Naive thymus-derived CD8-positive, alpha-beta T cell (primary cell): ENCODE data around the gene JAKMIP3. TPM values are rescaled to one million over a fixed set of nuclear protein-coding genes. Genes with fewer than 3 reads are reported as not detected.

Source experiments
- ATAC-seq, 2 donors: fragments of 150-1000 bp; cut with Tn5 transposase in 1 of 2; sonication (Bioruptor Pico), chemical (Tn5 transposase) in 1 of 2; 1 replicate in 1 of 2; 2 replicates in 1 of 2; pipeline ENCODE4 v1.10.0; 2021; ENCODE audit warnings: mild to moderate bottlenecking in 2 of 2, moderate library complexity in 2 of 2
- POLR2A ChIA-PET: fragments of 350-600 bp; sonication (Branson Sonifier 250); formaldehyde crosslinking; loops from one replicate; lab custom pipeline; 2021; ENCODE audit warnings: antibody characterized with exemption; lab: Charles Lee
- DNase-seq, 10 donors: peaks; one replicate each; pipeline versions ENCODE4 v3.0.0 to v3.0.0-alpha.2; 2020 to 2022
- H3K27ac Mint-ChIP-seq, 10 donors: one replicate each; pipeline ENCODE4 v1.8.0; 2020 to 2022; ENCODE audit warnings: mild to moderate bottlenecking in 10 of 10, mixed read lengths in 10 of 10, moderate library complexity in 4 of 10, inconsistent platforms in 1 of 10
- H3K27me3 Mint-ChIP-seq, 5 donors: one replicate each; pipeline ENCODE4 v1.8.0; 2021 to 2022; ENCODE audit warnings: mixed read lengths in 5 of 5
- H3K36me3 Mint-ChIP-seq, 3 donors: one replicate each; pipeline ENCODE4 v1.8.0; 2020 to 2022; ENCODE audit warnings: mixed read lengths in 3 of 3, mild to moderate bottlenecking in 2 of 3, inconsistent platforms in 1 of 3
- H3K4me1 Mint-ChIP-seq, 4 donors: one replicate each; pipeline ENCODE4 v1.8.0; 2021 to 2022; ENCODE audit warnings: mixed read lengths in 4 of 4
- H3K4me3 Mint-ChIP-seq, 10 donors: one replicate each; pipeline ENCODE4 v1.8.0; 2020 to 2022; ENCODE audit warnings: mild to moderate bottlenecking in 10 of 10, mixed read lengths in 10 of 10, moderate library complexity in 6 of 10, inconsistent platforms in 1 of 10
- H3K9me3 Mint-ChIP-seq, 9 donors: one replicate each; pipeline ENCODE4 v1.8.0; 2020 to 2022; ENCODE audit warnings: mixed read lengths in 9 of 9, mild to moderate bottlenecking in 3 of 9, inconsistent platforms in 1 of 9, moderate library complexity in 1 of 9
- polyA plus RNA-seq, 3 donors: library from polyadenylated mRNA; unstranded; fragments of 300-500 nt; fragmentation: Illumina TruSeq; gene quantifications; one replicate each; pipeline ENCODE4 v1.2.3, GENCODE V29; 2021
- total RNA-seq, 8 experiments: library from RNA in 2 of 8; stranded (reverse) in 2 of 8; gene quantifications; one replicate each; pipeline ENCODE4 v1.2.3 and lab custom pipeline; 2021 to 2026

The JAKMIP3 gene
- total and polyA plus RNA-seq, 5 experiments from 2014 or later, result 0.07 to 0.16 (median 0.16) TPM; not detected in 2

GRCh38 chr10:132104471-132105301 lies 38.9 kb downstream of the JAKMIP3 start:
- Mint-ChIP-seq H3K4me3 (no peak overlapping the region), H3K4me1 (no peaks in the 10 kb centered on the region), H3K27ac (no peak overlapping the region), H3K36me3 (no peaks in the 10 kb centered on the region), H3K9me3 (no peaks in the 10 kb centered on the region), H3K27me3 (peaks cover 0 to 34% (median 12%) of the 10 kb centered on the region in 5 donors)
- peak in 1 of 10 donors; percentile 11 for DNase-seq
- ATAC-seq, result no peak
- POLR2A ChIA-PET, result no interaction called here

DNA sequence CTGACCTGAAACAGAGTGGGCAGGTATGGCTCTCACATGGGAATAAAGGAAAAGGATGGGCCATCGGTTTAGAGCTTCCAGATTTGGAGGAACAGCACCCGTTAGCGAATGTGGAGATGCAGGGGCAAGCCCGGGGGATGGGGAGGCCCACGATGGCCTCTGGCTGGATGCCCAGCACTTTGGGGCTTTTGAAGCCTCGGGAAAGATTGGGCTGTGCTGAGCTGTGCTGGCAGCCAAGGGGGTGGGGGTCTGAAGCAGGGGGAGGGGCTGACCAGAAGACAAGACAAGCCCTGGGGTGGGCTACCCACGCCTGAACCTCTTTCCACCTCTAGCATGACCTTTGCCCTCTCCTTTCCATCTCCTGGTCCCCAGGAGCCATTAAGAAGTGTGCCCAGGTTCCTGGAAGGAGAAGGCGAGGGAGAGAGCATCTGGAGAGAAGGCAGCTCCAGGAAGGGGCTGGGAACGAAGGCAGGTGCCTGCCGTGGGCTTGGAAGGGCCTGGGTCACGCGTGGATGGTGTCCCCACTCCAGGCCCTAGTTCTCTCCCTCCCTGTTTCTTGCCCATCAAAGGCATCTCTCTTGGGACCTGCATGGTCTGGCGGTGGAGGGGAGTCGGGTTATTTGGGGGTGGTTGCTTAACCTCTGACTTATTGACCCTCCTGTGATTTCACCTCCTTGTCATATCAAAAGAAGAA lies 39.7 kb downstream of the JAKMIP3 start:
- H3K27me3 Mint-ChIP-seq, result peaks cover 0 to 31% (median 12%) of the 10 kb centered on the region in 5 donors
- POLR2A ChIA-PET, result no interaction called here
- no peak for ATAC-seq

GRCh38 chr10:132106431-132106830 lies 40.7 kb downstream of the JAKMIP3 start:
- no peak for ATAC-seq
- POLR2A ChIA-PET, result no interaction called here

More for the DNA sequence above, 39.7 kb downstream of the JAKMIP3 start:
- Mint-ChIP-seq H3K4me1 (no peaks in the 10 kb centered on the region), H3K4me3 (no peak overlapping the region), H3K27ac (no peak overlapping the region), H3K9me3 (no peaks in the 10 kb centered on the region), H3K36me3 (no peaks in the 10 kb centered on the region)
- no peak for DNase-seq

DNA sequence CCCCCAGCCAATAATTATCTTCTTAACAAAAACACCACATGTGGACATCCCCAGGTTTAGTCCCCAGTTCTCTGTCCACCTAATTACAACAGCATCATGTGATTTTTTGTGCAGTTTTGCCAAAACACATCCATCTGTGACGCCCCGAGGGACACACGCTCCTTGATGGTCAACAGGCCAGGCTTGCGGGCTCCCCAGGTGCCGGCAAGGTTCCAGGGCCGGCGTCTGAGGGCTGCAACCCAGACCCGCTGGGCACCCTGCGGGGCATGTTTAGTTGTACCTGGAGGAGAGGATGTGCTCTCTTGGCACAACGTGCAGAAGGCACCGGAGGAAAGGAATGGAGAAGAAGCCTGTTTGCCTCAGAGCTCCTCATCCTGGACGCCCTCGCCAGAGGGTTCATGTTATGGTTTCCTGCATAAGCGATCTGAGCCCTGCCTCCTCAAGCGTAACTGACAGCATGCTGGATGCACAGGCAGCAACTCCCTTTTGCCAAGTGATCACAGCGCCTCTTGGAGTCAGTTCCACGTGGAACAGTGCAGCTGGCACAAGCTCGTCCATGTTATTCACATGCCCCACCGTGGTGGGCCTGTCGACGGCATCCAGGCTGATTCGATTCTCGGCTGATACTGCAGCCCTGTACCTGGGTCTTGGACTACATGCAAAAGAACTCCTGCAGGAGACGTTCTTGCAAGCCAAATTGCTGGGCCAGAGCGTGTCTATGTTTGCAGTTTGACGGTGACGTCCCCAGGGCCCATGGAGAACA lies 41.6 kb downstream of the JAKMIP3 start:
- ATAC-seq, result no peak
- H3K4me3 Mint-ChIP-seq, result no peak overlapping the region
- H3K4me1 Mint-ChIP-seq, result no peaks in the 10 kb centered on the region
- H3K27me3 Mint-ChIP-seq, result peaks cover 0 to 19% (median 2%) of the 10 kb centered on the region in 5 donors
- peak in 1 of 10 donors; percentile 13 for DNase-seq
- no peaks in the 10 kb centered on the region for H3K36me3 Mint-ChIP-seq
- POLR2A ChIA-PET, result no interaction called here
- no peaks in the 10 kb centered on the region for H3K9me3 Mint-ChIP-seq
- H3K27ac Mint-ChIP-seq, result no peak overlapping the region

More at GRCh38 chr10:132106431-132106830, 40.7 kb downstream of the JAKMIP3 start:
- DNase-seq, result peak in 1 of 10 donors; percentile 10
- Mint-ChIP-seq H3K9me3 (no peaks in the 10 kb centered on the region), H3K36me3 (no peaks in the 10 kb centered on the region), H3K27me3 (peaks cover 0 to 28% (median 7%) of the 10 kb centered on the region in 5 donors), H3K27ac (no peak overlapping the region), H3K4me1 (no peaks in the 10 kb centered on the region), H3K4me3 (no peak overlapping the region)

DNA sequence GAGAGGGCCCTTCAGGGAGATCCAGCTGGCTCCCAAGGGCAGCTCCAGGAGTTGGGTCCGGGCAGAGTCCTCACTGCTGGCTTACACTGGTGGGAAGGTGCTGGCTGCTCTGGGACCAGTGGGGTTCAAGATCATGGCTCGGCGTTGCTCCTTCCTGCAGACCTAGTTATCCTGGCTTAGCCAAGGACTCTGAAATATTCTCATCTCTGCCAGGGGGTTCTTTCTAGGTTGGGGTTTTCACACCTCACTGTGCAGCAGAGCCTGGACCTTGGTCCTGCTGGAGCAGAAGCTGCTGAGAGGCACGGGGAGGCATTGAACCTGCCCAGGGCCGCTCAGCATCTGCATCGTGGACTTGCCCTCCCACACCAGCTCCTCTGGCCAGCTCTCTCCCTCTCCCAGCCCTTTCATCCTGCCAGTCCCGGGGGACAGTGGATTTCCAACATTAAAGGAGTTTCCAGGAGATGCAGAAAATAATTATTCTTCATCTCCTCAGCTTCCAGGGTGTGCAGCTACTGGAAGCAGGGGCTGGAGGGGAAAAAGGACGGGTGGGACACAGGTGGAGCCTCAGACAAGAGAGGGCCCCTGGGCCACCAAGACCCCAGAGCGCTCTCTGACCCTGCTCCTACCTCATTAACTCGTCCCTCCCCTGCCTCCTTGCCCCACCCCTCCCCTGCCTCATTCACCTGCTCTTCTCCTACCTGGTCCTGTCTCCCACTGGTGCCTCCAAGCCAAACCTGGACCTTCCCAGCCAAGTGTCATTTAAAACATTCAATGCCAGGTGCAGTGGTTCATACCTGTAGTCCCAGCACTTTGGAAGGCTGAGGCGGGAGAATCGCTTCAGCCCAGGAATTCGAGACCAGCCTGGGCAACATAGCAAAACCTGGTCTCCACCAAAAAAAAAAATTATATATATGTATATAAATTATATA lies 42.5 kb downstream of the JAKMIP3 start:
- no peaks in the 10 kb centered on the region for H3K36me3 Mint-ChIP-seq
- DNase-seq, result no peak
- H3K27me3 Mint-ChIP-seq, result peaks cover 0 to 11% (median 2%) of the 10 kb centered on the region in 5 donors
- ATAC-seq, result no peak
- POLR2A ChIA-PET, result no interaction called here
- no peak overlapping the region for H3K27ac Mint-ChIP-seq
- H3K9me3 Mint-ChIP-seq, result no peaks in the 10 kb centered on the region
- no peaks in the 10 kb centered on the region for H3K4me1 Mint-ChIP-seq
- no peak overlapping the region for H3K4me3 Mint-ChIP-seq

DNA sequence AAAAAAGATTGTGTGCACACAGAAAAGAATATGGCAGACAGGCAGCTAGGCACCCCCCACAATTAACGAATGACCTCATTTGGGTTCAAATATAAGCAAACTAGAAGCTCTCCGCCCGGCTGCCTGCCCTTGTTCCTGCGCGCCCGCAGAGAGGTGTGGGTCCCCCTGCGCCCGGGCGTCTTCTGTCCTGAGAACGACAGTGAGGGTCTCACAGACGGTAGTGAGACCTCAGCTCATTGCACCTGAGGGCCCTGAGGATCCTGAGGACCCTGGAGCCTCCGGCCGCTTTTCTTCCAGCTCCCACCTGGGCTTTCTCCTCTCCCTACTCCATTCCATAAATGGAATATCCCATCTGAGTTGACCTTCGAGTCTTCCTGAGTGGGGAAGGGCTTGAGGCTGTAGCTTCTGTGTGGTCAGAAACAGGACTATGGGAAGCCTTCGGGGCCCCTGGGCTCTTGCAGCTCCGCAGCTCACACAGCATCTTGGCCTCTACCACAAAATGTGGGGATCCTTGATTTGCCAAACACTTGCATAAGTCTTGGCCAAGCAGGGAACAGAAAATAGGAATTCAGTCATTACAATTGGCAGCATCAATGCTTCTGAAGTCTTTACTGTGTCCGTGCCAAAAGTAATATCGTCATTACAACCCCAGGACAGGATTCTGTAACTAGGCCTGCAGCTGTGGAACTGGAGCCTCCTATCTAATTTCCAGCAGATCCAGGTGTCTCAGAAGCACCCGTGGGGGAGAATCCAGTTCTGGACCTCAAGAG lies 43.8 kb downstream of the JAKMIP3 start:
- no peaks in the 10 kb centered on the region for H3K36me3 Mint-ChIP-seq
- no peak overlapping the region for H3K4me3 Mint-ChIP-seq
- H3K27ac Mint-ChIP-seq, result no peak overlapping the region
- H3K9me3 Mint-ChIP-seq, result no peaks in the 10 kb centered on the region
- no peak for ATAC-seq
- DNase-seq, result no peak
- peaks cover 0 to 11% (median 2%) of the 10 kb centered on the region in 5 donors for H3K27me3 Mint-ChIP-seq
- POLR2A ChIA-PET, result no interaction called here
- no peaks in the 10 kb centered on the region for H3K4me1 Mint-ChIP-seq

DNA sequence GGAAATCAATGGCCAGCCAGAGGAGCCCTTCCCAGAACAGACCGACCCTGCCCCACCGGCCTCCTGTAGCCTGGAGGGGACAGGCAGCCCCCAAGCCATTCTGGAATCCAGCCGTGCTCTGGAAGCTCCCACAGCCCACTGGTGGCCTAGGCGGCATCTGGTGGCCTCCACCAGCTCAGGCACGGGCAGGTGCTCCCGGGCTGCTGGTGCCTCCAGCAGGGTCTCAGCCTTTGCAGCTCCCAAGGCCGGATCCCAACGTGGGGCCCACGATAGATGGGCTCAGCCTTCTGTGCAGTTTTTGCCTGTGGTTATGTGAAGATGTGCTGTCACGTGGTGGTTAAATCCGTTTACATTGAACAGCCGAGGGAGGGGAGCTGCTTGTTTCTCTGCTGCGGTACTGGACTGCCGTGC lies 44.4 kb downstream of the JAKMIP3 start:
- Mint-ChIP-seq H3K4me1 (no peaks in the 10 kb centered on the region), H3K27ac (no peak overlapping the region), H3K4me3 (no peak overlapping the region), H3K9me3 (no peaks in the 10 kb centered on the region), H3K27me3 (peaks cover 0 to 11% (median 2%) of the 10 kb centered on the region in 5 donors), H3K36me3 (no peaks in the 10 kb centered on the region)
- POLR2A ChIA-PET, result no interaction called here
- ATAC-seq (no peak), DNase-seq (peak in 1 of 10 donors; percentile 14)

DNA sequence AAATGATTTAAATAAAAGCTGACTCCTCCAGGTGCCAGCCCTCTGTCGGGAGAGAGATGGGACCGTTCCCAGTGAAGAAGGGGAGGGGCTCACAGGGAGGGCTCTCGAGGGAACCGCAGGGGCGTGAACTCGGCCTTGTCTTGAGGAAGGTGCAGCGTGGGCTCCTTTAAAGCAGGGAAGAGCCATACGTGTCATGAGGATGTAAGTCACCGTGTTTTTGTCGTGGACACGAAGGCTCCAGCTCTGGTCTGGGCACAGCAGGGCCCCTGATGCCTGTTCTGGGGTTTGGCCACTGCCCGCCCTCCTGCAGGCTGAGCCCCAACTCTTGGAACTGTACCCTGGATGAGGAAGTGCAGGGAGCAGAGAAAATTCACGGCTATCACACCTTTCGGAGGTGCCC lies 45.0 kb downstream of the JAKMIP3 start:
- peak in 2 of 10 donors; percentile 13 to 14 for DNase-seq
- H3K4me1 Mint-ChIP-seq, result no peaks in the 10 kb centered on the region
- POLR2A ChIA-PET, result no interaction called here
- H3K36me3 Mint-ChIP-seq, result no peaks in the 10 kb centered on the region
- H3K27me3 Mint-ChIP-seq, result peaks cover 0 to 11% (median 2%) of the 10 kb centered on the region in 5 donors
- H3K9me3 Mint-ChIP-seq, result no peaks in the 10 kb centered on the region
- no peak for ATAC-seq
- no peak overlapping the region for H3K27ac Mint-ChIP-seq
- H3K4me3 Mint-ChIP-seq, result no peak overlapping the region

GRCh38 chr10:132111121-132111731 lies 45.5 kb downstream of the JAKMIP3 start:
- ATAC-seq, result no peak
- no peak overlapping the region for H3K4me3 Mint-ChIP-seq
- POLR2A ChIA-PET, result no interaction called here
- no peaks in the 10 kb centered on the region for H3K4me1 Mint-ChIP-seq
- H3K27ac Mint-ChIP-seq, result no peak overlapping the region
- peaks cover 0 to 11% (median 2%) of the 10 kb centered on the region in 5 donors for H3K27me3 Mint-ChIP-seq
- no peaks in the 10 kb centered on the region for H3K9me3 Mint-ChIP-seq
- DNase-seq, result peak in 2 of 10 donors; percentile 8 to 30
- no peaks in the 10 kb centered on the region for H3K36me3 Mint-ChIP-seq

DNA sequence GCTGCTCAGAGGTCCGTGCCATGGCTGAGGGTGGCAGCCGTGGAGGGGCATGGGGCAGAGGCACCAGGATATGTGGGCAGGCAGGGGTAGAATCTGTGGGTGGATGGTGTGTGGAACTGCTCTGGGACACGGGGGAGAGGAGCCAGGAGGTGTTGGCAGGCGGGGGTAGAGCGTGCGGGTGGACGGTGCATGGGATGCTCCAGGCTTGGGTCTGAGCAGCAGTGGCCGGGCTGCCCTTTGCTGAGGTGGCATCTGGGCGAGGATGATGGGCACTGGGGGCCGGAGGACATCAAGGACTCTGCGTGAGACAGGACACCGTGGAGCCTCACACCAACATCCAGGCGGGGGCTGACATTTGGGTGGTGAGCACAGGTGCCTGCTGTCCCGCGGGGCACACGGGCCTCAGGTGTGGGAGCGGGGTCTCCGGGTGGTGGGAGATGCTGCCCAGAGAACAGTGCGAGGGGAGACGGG lies 46.2 kb downstream of the JAKMIP3 start:
- H3K9me3 Mint-ChIP-seq, result no peaks in the 10 kb centered on the region
- POLR2A ChIA-PET, result no interaction called here
- no peak overlapping the region for H3K4me3 Mint-ChIP-seq
- peak in 2 of 10 donors; percentile 7 to 49 for DNase-seq
- H3K36me3 Mint-ChIP-seq, result no peaks in the 10 kb centered on the region
- H3K27me3 Mint-ChIP-seq, result peaks cover 0 to 11% (median 2%) of the 10 kb centered on the region in 5 donors
- no peaks in the 10 kb centered on the region for H3K4me1 Mint-ChIP-seq
- H3K27ac Mint-ChIP-seq, result no peak overlapping the region
- ATAC-seq, result no peak

- no peaks in the 10 kb centered on the region for H3K36me3 Mint-ChIP-seq
- no peak overlapping the region for H3K4me3 Mint-ChIP-seq
- peak in 1 of 10 donors; percentile 21 for DNase-seq
- H3K27ac Mint-ChIP-seq, result no peak overlapping the region
- POLR2A ChIA-PET, result no interaction called here
- H3K9me3 Mint-ChIP-seq, result no peaks in the 10 kb centered on the region
- ATAC-seq, result no peak
- no peaks in the 10 kb centered on the region for H3K4me1 Mint-ChIP-seq
- peaks cover 0 to 11% (median 2%) of the 10 kb centered on the region in 5 donors for H3K27me3 Mint-ChIP-seq
Measured at GRCh38 chr10:132112611-132113010, 46.9 kb downstream of the JAKMIP3 start.
